A673 (cell line): ENCODE measurements around the gene DVL1. TPM values are rescaled to one million over a fixed set of nuclear protein-coding genes. Genes with fewer than 3 reads are reported as not detected.

Experiments used
- BruUV-seq: library from RNA; stranded (reverse); fragments of 400-500 nt; replicated peaks from 2 replicates; lab custom pipeline; 2021; lab: Mats Ljungman, UMichigan
- CTCF ChIA-PET: fragments of 300-600 bp; sonication (Branson Sonifier 250); formaldehyde crosslinking; loops from one replicate; lab custom pipeline; 2022; ENCODE audit warnings: antibody characterized with exemption; lab: Charles Lee
- POLR2A ChIA-PET: fragments of 300-600 bp; sonication (Branson Sonifier 250); formaldehyde crosslinking; loops from one replicate; lab custom pipeline; 2022; ENCODE audit warnings: antibody characterized with exemption; ENCODE audit not compliant: low non-redundant PET; lab: Charles Lee
- DNase-seq: peaks from one replicate; pipeline ENCODE4 v3.0.0-alpha.2; 2015; ENCODE audit warnings: low spot score
- H3K27ac ChIP-seq: fragments of 200-600 bp; sonication (generic); 2 replicates; pipeline ENCODE4 v1.5.1; 2016; ENCODE audit warnings: mixed run types, low read depth, mild to moderate bottlenecking, mixed read lengths, antibody characterized with exemption, low read length; ENCODE audit not compliant: poor library complexity, severe bottlenecking
- H3K27me3 ChIP-seq: fragments of 200-600 bp; sonication (generic); replicated peaks from 2 replicates; pipeline ENCODE4 v1.6.1; 2017; ENCODE audit warnings: mixed run types, low read depth, mild to moderate bottlenecking, mixed read lengths, antibody characterized with exemption, low read length; ENCODE audit not compliant: insufficient read depth, poor library complexity
- H3K36me3 ChIP-seq: fragments of 200-600 bp; sonication (generic); 2 replicates; pipeline ENCODE4 v1.6.1; 2016; ENCODE audit warnings: mixed run types, mild to moderate bottlenecking, mixed read lengths, antibody characterized with exemption, low read length; ENCODE audit not compliant: insufficient read depth, poor library complexity, severe bottlenecking
- H3K4me1 ChIP-seq: fragments of 200-600 bp; sonication (generic); 2 replicates; pipeline ENCODE4 v1.6.1; 2017; ENCODE audit warnings: mixed run types, mild to moderate bottlenecking, mixed read lengths, antibody characterized with exemption, low read length; ENCODE audit not compliant: insufficient read depth, poor library complexity, severe bottlenecking
- H3K4me3 ChIP-seq: fragments of 200-600 bp; sonication (generic); 2 replicates; pipeline ENCODE4 v1.5.1; 2016; ENCODE audit warnings: low read depth, mixed run types, mild to moderate bottlenecking, mixed read lengths, low read length; ENCODE audit not compliant: poor library complexity, severe bottlenecking
- H3K9me3 ChIP-seq: fragments of 200-600 bp; sonication (generic); 2 replicates; pipeline ENCODE4 v1.6.1; 2016; ENCODE audit warnings: mixed run types, low read depth, mild to moderate bottlenecking, mixed read lengths, antibody characterized with exemption, low read length; ENCODE audit not compliant: poor library complexity, severe bottlenecking
- CTCF ChIP-seq: fragments of 300-800, 200-600 bp; sonication (generic); conservative IDR thresholded peaks from 2 replicates; pipeline ENCODE4 v1.5.1; 2017; ENCODE audit warnings: low read depth, mild to moderate bottlenecking, antibody characterized with exemption, low read length, moderate library complexity, mixed read lengths
- EZH2 ChIP-seq: fragments of 200-600 bp; sonication (generic); IDR thresholded peaks from 2 replicates; pipeline ENCODE4 v1.6.1; 2017; ENCODE audit warnings: borderline replicate concordance, low read depth, mild to moderate bottlenecking, mixed read lengths, antibody characterized with exemption, low read length; ENCODE audit not compliant: poor library complexity, severe bottlenecking
- intact Hi-C: fragments of 100-400 bp; cut with micrococcal nuclease; formaldehyde crosslinking; loops from one replicate; pipeline ENCODE4 v1.10.0; 2022; ENCODE audit not compliant: unreplicated experiment
- total RNA-seq: library from RNA; stranded (reverse); gene quantifications from 2 replicates; pipeline ENCODE4 v1.2.3, GENCODE V29; 2021

Gene DVL1
- total RNA-seq, 1 experiment from 2014 or later: 48.0 TPM

- Histone ChIP-seq H3K4me3 (no peak overlapping the region), H3K4me1 (no peaks in the 10 kb centered on the region), H3K36me3 (no peaks in the 10 kb centered on the region), H3K27ac (no peak overlapping the region), H3K9me3 (no peaks in the 10 kb centered on the region), H3K27me3 (peaks cover 5% of the 10 kb centered on the region)
- no TSS peak for BruUV-seq
- TF ChIP-seq CTCF: no peak
- TF ChIP-seq EZH2: no peak
- POLR2A ChIA-PET: no interaction called here
- intact Hi-C loops: no loop called here
- no peak for DNase-seq
- CTCF ChIA-PET: no interaction called here
These were observed 8.7 kb upstream of the DVL1 start for GRCh38 chr1:1357871-1358432.

GRCh38 chr1:1356796-1357401, 7.7 kb upstream of the DVL1 start:
- TF ChIP-seq CTCF (no peak), EZH2 (no peak)
- H3K4me1 ChIP-seq: no peaks in the 10 kb centered on the region
- H3K27me3 ChIP-seq: peaks cover 5% of the 10 kb centered on the region
- BruUV-seq: no TSS peak
- H3K9me3 ChIP-seq: no peaks in the 10 kb centered on the region
- DNase-seq: no peak
- ChIA-PET CTCF (no interaction called here), POLR2A (no interaction called here)
- H3K36me3 ChIP-seq: no peaks in the 10 kb centered on the region
- H3K4me3 ChIP-seq: no peak overlapping the region
- intact Hi-C loops: no loop called here
- no peak overlapping the region for H3K27ac ChIP-seq

- ChIA-PET CTCF (no interaction called here), POLR2A (no interaction called here)
- Histone ChIP-seq H3K9me3 (no peaks in the 10 kb centered on the region), H3K4me1 (no peaks in the 10 kb centered on the region), H3K27me3 (peaks cover 5% of the 10 kb centered on the region), H3K36me3 (no peaks in the 10 kb centered on the region), H3K4me3 (no peak overlapping the region), H3K27ac (no peak overlapping the region)
- TF ChIP-seq CTCF: no peak
- TF ChIP-seq EZH2: no peak
- BruUV-seq: no TSS peak
- intact Hi-C loops: no loop called here
- no peak for DNase-seq
These were observed 7.1 kb upstream of the DVL1 start for GRCh38 chr1:1356166-1356795.
